Neuronal stem cell (in vitro differentiated cells): ENCODE measurements around the gene LGALS13.

ENCODE experiments used
- DNase-seq: peaks from one replicate; pipeline ENCODE4 v3.0.0-alpha.2; 2013; ENCODE audit warnings: low spot score
- H2AFZ ChIP-seq: one replicate; pipeline ENCODE4 v1.6.1; 2013; ENCODE audit warnings: mild to moderate bottlenecking, low read length, inconsistent platforms
- H2AK5ac ChIP-seq: 2 replicates; pipeline ENCODE4 v1.6.1; 2013; ENCODE audit warnings: low read depth, mild to moderate bottlenecking, inconsistent platforms, low read length, moderate library complexity, mixed read lengths
- H2BK120ac ChIP-seq: 2 replicates; pipeline ENCODE4 v1.6.1; 2013; ENCODE audit warnings: low read depth, mild to moderate bottlenecking, inconsistent platforms, low read length, moderate library complexity, mixed read lengths
- H2BK12ac ChIP-seq: one replicate; pipeline ENCODE4 v1.6.1; 2013; ENCODE audit warnings: low read length, inconsistent platforms
- H2BK15ac ChIP-seq: 2 replicates; pipeline ENCODE4 v1.6.1; 2013; ENCODE audit warnings: mild to moderate bottlenecking, low read length, inconsistent platforms, mixed read lengths
- H2BK5ac ChIP-seq: one replicate; pipeline ENCODE4 v1.6.1; 2013; ENCODE audit warnings: inconsistent platforms, mild to moderate bottlenecking, low read length, moderate library complexity
- H3K14ac ChIP-seq: one replicate; pipeline ENCODE4 v1.6.1; 2013; ENCODE audit warnings: low read length, inconsistent platforms
- H3K18ac ChIP-seq: 2 replicates; pipeline ENCODE4 v1.6.1; 2013; ENCODE audit warnings: low read length, inconsistent platforms
- H3K23ac ChIP-seq: 2 replicates; pipeline ENCODE4 v1.6.1; 2013; ENCODE audit warnings: low read depth, mild to moderate bottlenecking, mixed read lengths, low read length, inconsistent platforms; ENCODE audit not compliant: poor library complexity
- H3K27ac ChIP-seq: replicated peaks from 3 replicates; pipeline ENCODE4 v1.5.1; 2013; ENCODE audit warnings: low read length, inconsistent platforms
- H3K27me3 ChIP-seq, 3 experiments: 2 replicates each; pipeline ENCODE4 v1.6.1; 2013; ENCODE audit warnings: low read length in 3 of 3, mild to moderate bottlenecking in 2 of 3, inconsistent platforms in 1 of 3, low read depth in 1 of 3, mixed read lengths in 1 of 3, moderate library complexity in 1 of 3; ENCODE audit not compliant: control insufficient read depth in 3 of 3, insufficient read depth in 3 of 3
- H3K36me3 ChIP-seq, 2 donors: replicated peaks in 1 of 2; 2 replicates each; pipeline ENCODE4 v1.6.1; 2013; ENCODE audit warnings: low read length in 2 of 2; ENCODE audit not compliant: control insufficient read depth in 2 of 2, insufficient read depth in 2 of 2
- H3K4ac ChIP-seq: 2 replicates; pipeline ENCODE4 v1.6.1; 2013; ENCODE audit warnings: inconsistent platforms, mild to moderate bottlenecking, low read length, moderate library complexity
- H3K4me1 ChIP-seq, 2 donors: 1 replicate in 1 of 2; 2 replicates in 1 of 2; pipeline ENCODE4 v1.6.1; 2013; ENCODE audit warnings: low read length in 2 of 2, low read depth in 1 of 2; ENCODE audit not compliant: control insufficient read depth in 2 of 2, insufficient read depth in 1 of 2
- H3K4me2 ChIP-seq: one replicate; pipeline ENCODE4 v1.6.1; 2013; ENCODE audit warnings: mild to moderate bottlenecking, low read length, inconsistent platforms; ENCODE audit not compliant: insufficient read depth, poor library complexity, severe bottlenecking
- H3K4me3 ChIP-seq, 2 donors: 2 replicates each; pipeline ENCODE4 v1.5.1; 2013; ENCODE audit warnings: low read length in 2 of 2, mild to moderate bottlenecking in 2 of 2, inconsistent platforms in 1 of 2, moderate library complexity in 1 of 2
- H3K79me1 ChIP-seq: one replicate; pipeline ENCODE4 v1.6.1; 2013; ENCODE audit warnings: low read depth, mild to moderate bottlenecking, inconsistent platforms, low read length, moderate library complexity
- H3K9ac ChIP-seq: one replicate; pipeline ENCODE4 v1.6.1; 2013; ENCODE audit warnings: mild to moderate bottlenecking, low read depth, low read length, inconsistent platforms; ENCODE audit not compliant: poor library complexity
- H3K9me3 ChIP-seq, 2 donors: replicated peaks in 1 of 2; 2 replicates each; pipeline versions ENCODE3 to v1.6.1; 2013; ENCODE audit warnings: low read length in 2 of 2, mild to moderate bottlenecking in 2 of 2, inconsistent platforms in 1 of 2, low read depth in 1 of 2, mixed read lengths in 1 of 2, moderate library complexity in 1 of 2; ENCODE audit not compliant: control insufficient read depth in 2 of 2, insufficient read depth in 1 of 2
- H4K8ac ChIP-seq: one replicate; pipeline ENCODE4 v1.6.1; 2013; ENCODE audit warnings: low read depth, mild to moderate bottlenecking, inconsistent platforms, low read length, moderate library complexity
- H4K91ac ChIP-seq: one replicate; pipeline ENCODE4 v1.6.1; 2013; ENCODE audit warnings: low read length, low read depth, mild to moderate bottlenecking, inconsistent platforms; ENCODE audit not compliant: poor library complexity
- WGBS, 2 donors: extraction: QIAGEN DNeasy Blood & Tissue Kit; methylation state at CpG; one replicate each; pipeline ENCODE4 v1.1.7; 2013; ENCODE audit warnings: missing lambda C conversion rate in 2 of 2, mixed read lengths in 1 of 2; ENCODE audit not compliant: insufficient read length in 2 of 2, insufficient replicate concordance in 1 of 2; ENCODE audit errors: extremely low coverage in 2 of 2; 5-methylcytosine and 5-hydroxymethylcytosine counted together

The LGALS13 gene

DNA sequence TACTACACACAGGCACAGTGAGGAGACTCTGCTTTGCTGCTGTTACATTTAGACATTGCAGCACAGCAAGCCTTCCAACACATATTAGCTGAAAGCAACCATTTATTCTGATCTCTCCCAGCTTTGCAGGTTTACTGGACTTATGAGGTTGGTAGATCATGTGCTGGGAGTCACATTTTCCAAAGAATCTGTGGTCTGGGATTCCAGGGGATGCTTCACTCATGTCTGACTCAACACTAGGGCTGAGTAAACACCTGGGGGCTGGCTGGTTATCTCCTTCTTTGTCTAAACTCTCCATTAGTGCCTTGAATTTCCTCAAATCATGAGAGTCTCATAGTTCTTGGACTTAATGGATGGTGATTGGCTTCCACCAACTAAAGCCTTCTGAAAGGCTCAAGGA is 5.4 kb upstream of the LGALS13 start:
- Histone ChIP-seq H2BK120ac (no peak overlapping the region), H4K8ac (no peak overlapping the region), H3K4me1 (no peaks in the 10 kb centered on the region), H2BK5ac (no peak overlapping the region), H3K4ac (no peak overlapping the region), H3K9ac (no peak overlapping the region), H3K4me3 (no peak overlapping the region), H2BK12ac (no peak overlapping the region), H3K9me3 (no peaks in the 10 kb centered on the region), H2AFZ (no peak overlapping the region), H4K91ac (no peak overlapping the region), H3K4me2 (no peak overlapping the region), H3K27ac (no peak overlapping the region), H3K27me3 (peaks cover 0 to 4% (median 0%) of the 10 kb centered on the region in 3 experiments), H2BK15ac (no peak overlapping the region), H2AK5ac (no peak overlapping the region), H3K23ac (no peak overlapping the region), H3K14ac (no peak overlapping the region), H3K79me1 (no peaks in the 10 kb centered on the region), H3K36me3 (no peaks in the 10 kb centered on the region), H3K18ac (no peak overlapping the region)
- DNase-seq: no peak

DNA sequence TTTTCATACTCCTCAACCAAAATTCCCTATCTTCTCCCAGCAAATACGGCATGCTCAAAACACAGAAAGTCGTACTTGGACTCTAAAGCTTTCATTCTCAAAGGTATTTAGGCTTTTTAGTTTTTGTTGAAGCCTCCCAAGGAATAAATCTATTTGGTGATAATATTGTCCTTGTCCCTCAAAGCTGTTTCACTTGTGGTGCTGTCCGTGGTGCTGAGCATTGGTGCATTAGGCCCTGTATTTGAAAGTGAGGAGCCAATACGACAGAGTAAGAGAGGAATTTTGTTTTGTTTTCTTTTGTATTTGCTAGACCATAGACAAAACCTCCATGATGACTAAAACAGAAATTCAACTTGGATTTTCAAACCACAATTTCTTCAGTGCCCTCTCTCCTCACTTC is 3.2 kb upstream of the LGALS13 start:
- Histone ChIP-seq H3K18ac (no peak overlapping the region), H2BK120ac (no peak overlapping the region), H3K4me2 (no peak overlapping the region), H4K8ac (no peak overlapping the region), H3K14ac (no peak overlapping the region), H3K9me3 (peaks cover 0 to 2% of the 10 kb centered on the region in 2 donors), H3K9ac (no peak overlapping the region), H3K4me1 (no peaks in the 10 kb centered on the region), H3K4ac (no peak overlapping the region), H3K36me3 (no peaks in the 10 kb centered on the region), H2BK5ac (no peak overlapping the region), H3K27ac (no peak overlapping the region), H3K27me3 (peaks cover 0 to 4% (median 0%) of the 10 kb centered on the region in 3 experiments), H3K4me3 (no peak overlapping the region), H3K79me1 (no peaks in the 10 kb centered on the region), H3K23ac (no peak overlapping the region), H2AK5ac (no peak overlapping the region), H2AFZ (no peak overlapping the region), H4K91ac (no peak overlapping the region), H2BK12ac (no peak overlapping the region), H2BK15ac (no peak overlapping the region)
- WGBS, 2 donors: no CpG with 5 or more reads among the region's 4 CpGs
- DNase-seq: peak; percentile 53

DNA sequence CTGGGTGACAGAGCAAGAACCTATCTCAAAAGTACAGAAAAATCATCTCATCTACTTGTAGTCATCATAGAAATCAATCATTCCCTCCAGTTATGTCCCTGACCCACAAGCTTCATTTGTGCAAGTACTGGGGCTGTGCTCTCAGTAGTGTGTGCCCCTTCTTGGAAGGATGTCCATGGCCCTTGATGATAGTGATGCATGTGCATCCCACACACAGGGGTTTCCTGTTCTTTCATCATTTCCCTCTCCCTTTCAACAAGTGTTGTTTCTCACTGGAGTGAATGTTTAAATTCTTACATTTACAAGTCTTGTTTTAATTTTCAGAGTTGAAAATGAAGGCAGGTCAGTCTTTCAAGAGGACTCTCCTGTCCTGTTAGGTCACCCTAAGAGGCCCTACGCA is 1.5 kb downstream of the LGALS13 start:
- Histone ChIP-seq H3K4me3 (no peak overlapping the region), H3K18ac (no peak overlapping the region), H2BK5ac (no peak overlapping the region), H3K4me2 (no peak overlapping the region), H3K23ac (no peak overlapping the region), H3K4ac (no peak overlapping the region), H2BK120ac (no peak overlapping the region), H4K8ac (no peak overlapping the region), H3K9me3 (peaks cover 0 to 2% of the 10 kb centered on the region in 2 donors), H3K9ac (no peak overlapping the region), H3K14ac (no peak overlapping the region), H3K27ac (no peak overlapping the region), H3K4me1 (no peaks in the 10 kb centered on the region), H2AK5ac (no peak overlapping the region), H2BK15ac (no peak overlapping the region), H3K79me1 (no peaks in the 10 kb centered on the region), H3K36me3 (no peaks in the 10 kb centered on the region), H4K91ac (no peak overlapping the region), H3K27me3 (peaks cover 0 to 6% (median 0%) of the 10 kb centered on the region in 3 experiments), H2BK12ac (no peak overlapping the region), H2AFZ (no peak overlapping the region)
- WGBS, 2 donors: no CpG with 5 or more reads among the region's 1 CpG
- no peak for DNase-seq

DNA sequence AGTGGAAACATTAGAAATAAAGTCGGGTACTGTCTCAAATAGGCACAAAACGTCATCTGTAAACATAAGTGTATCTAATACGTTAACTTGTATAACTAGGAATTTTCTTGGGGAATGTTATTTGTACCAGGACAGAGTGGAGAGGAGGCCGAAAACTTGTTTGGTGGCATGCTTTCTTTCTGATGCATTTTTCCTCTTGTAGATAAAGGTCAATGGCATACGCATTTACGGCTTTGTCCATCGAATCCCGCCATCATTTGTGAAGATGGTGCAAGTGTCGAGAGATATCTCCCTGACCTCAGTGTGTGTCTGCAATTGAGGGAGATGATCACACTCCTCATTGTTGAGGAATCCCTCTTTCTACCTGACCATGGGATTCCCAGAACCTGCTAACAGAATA is 4.7 kb downstream of the LGALS13 start:
- no peak overlapping the region for H4K8ac ChIP-seq
- no peaks in the 10 kb centered on the region for H3K4me1 ChIP-seq
- no peak for DNase-seq
- peaks cover 0 to 6% (median 0%) of the 10 kb centered on the region in 3 experiments for H3K27me3 ChIP-seq
- H3K14ac ChIP-seq: no peak overlapping the region
- no peak overlapping the region for H3K4me2 ChIP-seq
- H2BK5ac ChIP-seq: no peak overlapping the region
- peaks cover 0 to 2% of the 10 kb centered on the region in 2 donors for H3K9me3 ChIP-seq
- no peak overlapping the region for H3K27ac ChIP-seq
- no peak overlapping the region for H3K18ac ChIP-seq
- no peak overlapping the region for H2BK12ac ChIP-seq
- no peak overlapping the region for H3K23ac ChIP-seq
- no peak overlapping the region for H2BK15ac ChIP-seq
- WGBS, 2 donors: no CpG with 5 or more reads among the region's 9 CpGs
- H4K91ac ChIP-seq: no peak overlapping the region
- no peaks in the 10 kb centered on the region for H3K79me1 ChIP-seq
- H3K4ac ChIP-seq: no peak overlapping the region
- H3K36me3 ChIP-seq: no peaks in the 10 kb centered on the region
- H2AK5ac ChIP-seq: no peak overlapping the region
- H3K4me3 ChIP-seq: no peak overlapping the region
- no peak overlapping the region for H3K9ac ChIP-seq
- H2BK120ac ChIP-seq: no peak overlapping the region
- no peak overlapping the region for H2AFZ ChIP-seq
